ENCODE results near the gene CFAP90. TPM values are rescaled to one million over a fixed set of nuclear protein-coding genes. Genes with fewer than 3 reads are reported as not detected.
A peak's percentile ranks its signal among the peaks of the same experiment; 100 is the strongest.

CFAP90 gene
- total RNA-seq, 2 experiments from 2014 or later: not detected

- no peak overlapping the region for H3K27ac Mint-ChIP-seq
- POLR2A ChIA-PET: no interaction called here
- intact Hi-C loops (cut with micrococcal nuclease): loop anchor here (5.0 kb wide), 1 partner anchor 1155 kb away; the partner anchor contains the start of gene TENT4A
Observed at GRCh38 chr5:7867260-7867659, 16.3 kb upstream of the CFAP90 start.

GRCh38 chr5:7866196-7866595, 15.3 kb upstream of the CFAP90 start:
- POLR2A ChIA-PET: no interaction called here
- no peak overlapping the region for H3K27ac Mint-ChIP-seq
- peaks cover 30% of the 10 kb centered on the region for H3K36me3 Mint-ChIP-seq
- no peaks in the 10 kb centered on the region for H3K27me3 Mint-ChIP-seq
- CTCF ChIA-PET: no interaction called here
- intact Hi-C loops (cut with micrococcal nuclease): loop anchor here (5.0 kb wide), 1 partner anchor 1154 kb away; the partner anchor contains the start of gene TENT4A
- no peak for DNase-seq
- no peaks in the 10 kb centered on the region for H3K9me3 Mint-ChIP-seq
- peaks cover 46% of the 10 kb centered on the region for H3K4me1 Mint-ChIP-seq (ENCODE audit: low read depth)
- H3K4me3 Mint-ChIP-seq: no peak overlapping the region

More at GRCh38 chr5:7867260-7867659, 16.3 kb upstream of the CFAP90 start:
- peaks cover 31% of the 10 kb centered on the region for H3K36me3 Mint-ChIP-seq
- H3K9me3 Mint-ChIP-seq: no peaks in the 10 kb centered on the region
- H3K4me1 Mint-ChIP-seq (ENCODE audit: low read depth): peaks cover 57% of the 10 kb centered on the region
- H3K4me3 Mint-ChIP-seq: peak overlapping the region; percentile 27
- no peak for DNase-seq
- CTCF ChIA-PET: interaction anchor here (0.7 kb wide), 1 partner anchor 19 kb away, joined by 5 read pairs; no protein-coding TSS in a partner anchor
- no peaks in the 10 kb centered on the region for H3K27me3 Mint-ChIP-seq

- Mint-ChIP-seq H3K9me3 (peaks cover 2% of the 10 kb centered on the region), H3K4me3 (no peak overlapping the region), H3K27ac (peak overlapping the region; percentile 67), H3K27me3 (no peaks in the 10 kb centered on the region), H3K4me1 (ENCODE audit: low read depth) (peaks cover 21% of the 10 kb centered on the region), H3K36me3 (peaks cover 15% of the 10 kb centered on the region)
- intact Hi-C loops (cut with micrococcal nuclease): loop anchor here (1.0 to 2.0 kb wide), 2 partner anchors 11 to 597 kb away; partner anchors contain the start of genes FASTKD3 and MTRR
- peak; percentile 33 for DNase-seq
- ChIA-PET CTCF (interaction anchor here (0.6 to 3.8 kb wide), 9 partner anchors 11 to 1038 kb away, joined by 3 to 21 read pairs (median 4); partner anchors contain the start of genes FASTKD3 and MTRR), POLR2A (interaction anchor here (1.6 to 1.7 kb wide), 2 partner anchors 11 to 19 kb away, joined by 5 to 12 read pairs; partner anchors contain the start of genes FASTKD3 and MTRR)
Observed at GRCh38 chr5:7857926-7858632, 7.1 kb upstream of the CFAP90 start.

GRCh38 chr5:7857361-7857760, 6.4 kb upstream of the CFAP90 start:
- CTCF ChIA-PET: interaction anchor here (0.6 to 3.8 kb wide), 6 partner anchors 12 to 1038 kb away, joined by 3 to 21 read pairs (median 6); partner anchors contain the start of genes FASTKD3 and MTRR
- peaks cover 2% of the 10 kb centered on the region for H3K9me3 Mint-ChIP-seq
- peaks cover 14% of the 10 kb centered on the region for H3K36me3 Mint-ChIP-seq
- no peaks in the 10 kb centered on the region for H3K27me3 Mint-ChIP-seq
- no peak overlapping the region for H3K4me3 Mint-ChIP-seq
- H3K4me1 Mint-ChIP-seq (ENCODE audit: low read depth): peaks cover 24% of the 10 kb centered on the region
- no peak for DNase-seq
- H3K27ac Mint-ChIP-seq: no peak overlapping the region
- intact Hi-C loops (cut with micrococcal nuclease): loop anchor here (2.0 kb wide), 1 partner anchor 597 kb away; no protein-coding TSS in a partner anchor
- POLR2A ChIA-PET: interaction anchor here (1.6 to 1.7 kb wide), 2 partner anchors 11 to 19 kb away, joined by 5 to 12 read pairs; partner anchors contain the start of genes FASTKD3 and MTRR

DNA sequence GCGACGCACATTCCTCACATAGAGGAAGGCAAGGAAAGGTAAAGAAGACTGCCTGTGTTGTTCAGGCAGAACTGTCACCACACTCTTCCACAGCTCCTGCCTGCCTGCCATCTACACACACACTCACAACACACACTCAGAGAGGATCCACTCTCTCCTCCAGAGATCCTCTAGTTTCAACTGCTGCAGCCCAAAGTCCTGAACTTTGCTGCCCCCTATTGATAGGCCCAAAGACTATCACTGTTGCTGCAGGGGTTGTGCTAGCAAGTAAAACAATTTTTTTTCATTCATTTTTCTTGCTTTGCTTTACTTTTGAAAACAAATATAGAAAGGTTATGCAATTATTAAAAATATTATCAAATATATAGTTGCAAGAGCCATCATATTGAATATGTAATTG, 5.9 kb upstream of the CFAP90 start:
- POLR2A ChIA-PET: no interaction called here
- H3K4me1 Mint-ChIP-seq (ENCODE audit: low read depth): peaks cover 28% of the 10 kb centered on the region
- no peaks in the 10 kb centered on the region for H3K27me3 Mint-ChIP-seq
- H3K4me3 Mint-ChIP-seq: no peak overlapping the region
- peak; percentile 52 for DNase-seq
- no peak overlapping the region for H3K27ac Mint-ChIP-seq
- peaks cover 14% of the 10 kb centered on the region for H3K36me3 Mint-ChIP-seq
- intact Hi-C loops (cut with micrococcal nuclease): loop anchor here (2.0 kb wide), 1 partner anchor 596 kb away; no protein-coding TSS in a partner anchor
- CTCF ChIA-PET: interaction anchor here (1.1 to 3.8 kb wide), 4 partner anchors 12 to 32 kb away, joined by 3 to 21 read pairs (median 8); partner anchors contain the start of genes FASTKD3 and MTRR
- H3K9me3 Mint-ChIP-seq: peaks cover 2% of the 10 kb centered on the region

GRCh38 chr5:7855611-7856010, 4.7 kb upstream of the CFAP90 start:
- intact Hi-C loops (cut with micrococcal nuclease): loop anchor here (2.0 kb wide), 1 partner anchor 595 kb away; no protein-coding TSS in a partner anchor
- no peak overlapping the region for H3K27ac Mint-ChIP-seq
- ChIA-PET POLR2A (no interaction called here), CTCF (interaction anchor here (1.1 to 1.4 kb wide), 2 partner anchors 11 to 33 kb away, joined by 3 read pairs; no protein-coding TSS in a partner anchor)
- H3K9me3 Mint-ChIP-seq: peaks cover 2% of the 10 kb centered on the region
- H3K36me3 Mint-ChIP-seq: peaks cover 9% of the 10 kb centered on the region
- DNase-seq: no peak
- H3K27me3 Mint-ChIP-seq: peaks cover 2% of the 10 kb centered on the region
- H3K4me3 Mint-ChIP-seq: no peak overlapping the region
- H3K4me1 Mint-ChIP-seq (ENCODE audit: low read depth): peaks cover 34% of the 10 kb centered on the region

- Mint-ChIP-seq H3K27ac (no peak overlapping the region), H3K4me1 (ENCODE audit: low read depth) (peaks cover 27% of the 10 kb centered on the region)
- intact Hi-C loops (cut with micrococcal nuclease): no loop called here
Observed at GRCh38 chr5:7852988-7853387, 2.1 kb upstream of the CFAP90 start.

GRCh38 chr5:7852542-7852941, 1.6 kb upstream of the CFAP90 start:
- no peak for DNase-seq
- Mint-ChIP-seq H3K36me3 (no peaks in the 10 kb centered on the region), H3K27me3 (peaks cover 19% of the 10 kb centered on the region), H3K4me1 (ENCODE audit: low read depth) (peaks cover 22% of the 10 kb centered on the region), H3K4me3 (no peak overlapping the region), H3K9me3 (peaks cover 2% of the 10 kb centered on the region), H3K27ac (no peak overlapping the region)
- POLR2A ChIA-PET: no interaction called here
- CTCF ChIA-PET: no interaction called here
- intact Hi-C loops (cut with micrococcal nuclease): no loop called here

More at GRCh38 chr5:7852988-7853387, 2.1 kb upstream of the CFAP90 start:
- peaks cover 19% of the 10 kb centered on the region for H3K27me3 Mint-ChIP-seq
- DNase-seq: no peak
- peaks cover 2% of the 10 kb centered on the region for H3K9me3 Mint-ChIP-seq
- ChIA-PET CTCF (no interaction called here), POLR2A (no interaction called here)
- no peaks in the 10 kb centered on the region for H3K36me3 Mint-ChIP-seq
- no peak overlapping the region for H3K4me3 Mint-ChIP-seq

- Mint-ChIP-seq H3K27me3 (peaks cover 19% of the 10 kb centered on the region), H3K9me3 (peaks cover 2% of the 10 kb centered on the region), H3K4me1 (ENCODE audit: low read depth) (peaks cover 18% of the 10 kb centered on the region), H3K4me3 (no peak overlapping the region), H3K36me3 (no peaks in the 10 kb centered on the region), H3K27ac (no peak overlapping the region)
- intact Hi-C loops (cut with micrococcal nuclease): no loop called here
- POLR2A ChIA-PET: no interaction called here
- CTCF ChIA-PET: no interaction called here
- no peak for DNase-seq
Observed at GRCh38 chr5:7851617-7852289, 820 bp upstream of the CFAP90 start.

DNA sequence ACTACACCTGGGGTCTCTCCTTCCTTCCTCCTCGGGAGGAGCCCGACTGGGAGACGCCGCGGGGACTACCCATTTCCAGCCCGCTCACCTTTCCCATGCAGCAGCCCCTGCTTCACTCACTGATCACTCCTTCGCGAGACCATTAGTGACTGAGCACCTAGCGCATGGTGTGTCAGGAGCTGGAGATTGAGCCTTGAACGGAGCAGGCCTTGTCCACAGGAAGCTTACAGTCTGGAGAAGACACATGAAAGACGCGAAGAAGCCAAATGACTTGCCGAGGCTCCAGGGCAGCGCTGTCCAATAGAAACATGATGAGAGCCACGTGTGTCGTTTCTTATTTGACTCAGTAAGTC, 283 bp upstream of the CFAP90 start:
- ChIA-PET CTCF (no interaction called here), POLR2A (no interaction called here)
- peaks cover 2% of the 10 kb centered on the region for H3K9me3 Mint-ChIP-seq
- H3K36me3 Mint-ChIP-seq: no peaks in the 10 kb centered on the region
- no peak for DNase-seq
- H3K27me3 Mint-ChIP-seq: peaks cover 21% of the 10 kb centered on the region
- no peak overlapping the region for H3K27ac Mint-ChIP-seq
- peaks cover 18% of the 10 kb centered on the region for H3K4me1 Mint-ChIP-seq (ENCODE audit: low read depth)
- intact Hi-C loops (cut with micrococcal nuclease): no loop called here
- peak overlapping the region; percentile 59 for H3K4me3 Mint-ChIP-seq

- ChIA-PET CTCF (interaction anchor here (0.6 to 1.0 kb wide), 4 partner anchors 10 to 37 kb away, joined by 3 read pairs; no protein-coding TSS in a partner anchor), POLR2A (no interaction called here)
- Mint-ChIP-seq H3K27ac (no peak overlapping the region), H3K4me3 (peak overlapping the region; percentile 46), H3K36me3 (no peaks in the 10 kb centered on the region), H3K27me3 (peaks cover 22% of the 10 kb centered on the region), H3K4me1 (ENCODE audit: low read depth) (peaks cover 18% of the 10 kb centered on the region), H3K9me3 (peaks cover 2% of the 10 kb centered on the region)
- intact Hi-C loops (cut with micrococcal nuclease): no loop called here
- DNase-seq: peak; percentile 15
Observed at GRCh38 chr5:7849681-7850394, 1.1 kb downstream of the CFAP90 start.
